H1 (cell line): Measurements from ENCODE around the gene CD96. TPM values are rescaled to one million over a fixed set of nuclear protein-coding genes. Genes with fewer than 3 reads are reported as not detected.
"Not testable (repeated sequence)": the region's sequence is repeated elsewhere in the genome, so short reads cannot be mapped to it uniquely, and the experiment has no call there.

Source experiments
- CTCF ChIA-PET: fragments of 300-600 bp; sonication (Branson Sonifier 250); formaldehyde crosslinking; loops from one replicate; lab custom pipeline; 2021; ENCODE audit not compliant: partially characterized antibody; lab: Charles Lee
- POLR2A ChIA-PET: fragments of 300-600 bp; sonication (Branson Sonifier 250); formaldehyde crosslinking; loops from one replicate; lab custom pipeline; 2021; ENCODE audit warnings: inconsistent platforms; ENCODE audit not compliant: partially characterized antibody; lab: Charles Lee
- DNase-seq, 2 experiments: peaks; one replicate each; pipeline versions ENCODE4 v3.0.0 to v3.0.0-alpha.2; 2010 to 2022; ENCODE audit warnings: low spot score in 2 of 2, low read depth in 1 of 2, mixed read lengths in 1 of 2
- FAIRE-seq: peaks from 2 replicates; lab custom pipeline; 2011; peaks lifted over from hg19 to GRCh38; lab: Jason Lieb, UNC
- H2AFZ ChIP-seq: 2 replicates; pipeline ENCODE4 v1.8.1; 2012; ENCODE audit warnings: low read length, inconsistent platforms
- H2AK5ac ChIP-seq: 2 replicates; pipeline ENCODE4 v1.6.1; 2013; ENCODE audit warnings: low read depth, low read length
- H2BK120ac ChIP-seq: replicated peaks from 2 replicates; pipeline ENCODE3; 2013; ENCODE audit warnings: low read depth, low read length, inconsistent platforms
- H2BK12ac ChIP-seq: 2 replicates; pipeline ENCODE4 v1.6.1; 2013; ENCODE audit warnings: low read depth, low read length
- H2BK15ac ChIP-seq: 2 replicates; pipeline ENCODE4 v1.6.1; 2013; ENCODE audit warnings: low read length
- H2BK20ac ChIP-seq: 2 replicates; pipeline ENCODE4 v1.6.1; 2013; ENCODE audit warnings: low read length
- H2BK5ac ChIP-seq: 2 replicates; pipeline ENCODE4 v1.6.1; 2013; ENCODE audit warnings: low read depth, low read length
- H3K14ac ChIP-seq: 2 replicates; pipeline ENCODE4 v1.6.1; 2013; ENCODE audit warnings: inconsistent platforms; ENCODE audit not compliant: insufficient read length
- H3K18ac ChIP-seq: 2 replicates; pipeline ENCODE4 v1.6.1; 2013; ENCODE audit warnings: low read length; ENCODE audit errors: extremely low read depth
- H3K23ac ChIP-seq: 2 replicates; pipeline ENCODE4 v1.6.1; 2013; ENCODE audit warnings: inconsistent platforms; ENCODE audit not compliant: insufficient read length
- H3K23me2 ChIP-seq: 2 replicates; pipeline ENCODE4 v1.6.1; 2013; ENCODE audit warnings: low read depth, low read length
- H3K27ac ChIP-seq: 2 replicates; pipeline ENCODE4 v1.6.1; 2011; ENCODE audit warnings: low read depth, low read length, inconsistent platforms
- H3K27me3 ChIP-seq, 4 experiments: replicated peaks in 1 of 4; 1 replicate in 1 of 4; 2 replicates in 3 of 4; pipeline versions ENCODE4 v1.6.1 to v1.8.1; 2011 to 2013; ENCODE audit warnings: low read length in 3 of 4, mild to moderate bottlenecking in 3 of 4, inconsistent platforms in 2 of 4, mixed read lengths in 2 of 4, moderate library complexity in 1 of 4; ENCODE audit not compliant: control insufficient read depth in 3 of 4, insufficient read depth in 3 of 4; ENCODE audit errors: extremely low read depth in 1 of 4
- H3K36me3 ChIP-seq, 4 experiments: 2 replicates each; pipeline versions ENCODE4 v1.6.1 to v1.8.1; 2011 to 2013; ENCODE audit warnings: mild to moderate bottlenecking in 4 of 4, low read length in 3 of 4, moderate library complexity in 2 of 4, control low read depth in 1 of 4, inconsistent platforms in 1 of 4; ENCODE audit not compliant: insufficient read depth in 4 of 4, control insufficient read depth in 2 of 4
- H3K4ac ChIP-seq: replicated peaks from 2 replicates; pipeline ENCODE3; 2013; ENCODE audit warnings: low read length, low read depth, mixed read lengths, inconsistent platforms; ENCODE audit not compliant: insufficient read length
- H3K4me1 ChIP-seq, 4 experiments: replicated peaks in 1 of 4; 1 replicate in 1 of 4; 2 replicates in 3 of 4; pipeline versions ENCODE4 v1.6.1 to v1.8.1; 2011 to 2013; ENCODE audit warnings: low read length in 3 of 4, inconsistent platforms in 2 of 4, mixed read lengths in 1 of 4; ENCODE audit not compliant: insufficient read depth in 4 of 4, control insufficient read depth in 3 of 4
- H3K4me2 ChIP-seq, 2 experiments: 2 replicates each; pipeline versions ENCODE4 v1.6.1 to v1.8.1; 2011 to 2013; ENCODE audit warnings: low read depth in 2 of 2, low read length in 2 of 2, control low read depth in 1 of 2, inconsistent platforms in 1 of 2, mild to moderate bottlenecking in 1 of 2; ENCODE audit not compliant: insufficient read depth in 1 of 2
- H3K4me3 ChIP-seq, 4 experiments: fragments of 200-600, 300-600 bp in 1 of 4; sonication (generic), shearing (Covaris generic), sonication (Bioruptor Twin) in 1 of 4; 2 replicates each; pipeline versions ENCODE4 v1.5.1 to v1.8.1; 2011 to 2016; ENCODE audit warnings: low read length in 4 of 4, low read depth in 3 of 4, control low read depth in 2 of 4, inconsistent platforms in 2 of 4, mild to moderate bottlenecking in 2 of 4, mixed read lengths in 1 of 4, moderate library complexity in 1 of 4; ENCODE audit not compliant: insufficient read depth in 2 of 4; ENCODE audit errors: extremely low read depth in 1 of 4
- H3K56ac ChIP-seq: replicated peaks from 2 replicates; pipeline ENCODE3; 2013; ENCODE audit warnings: low read depth, mild to moderate bottlenecking, mixed read lengths, low read length, inconsistent platforms; ENCODE audit not compliant: insufficient read length
- H3K79me1 ChIP-seq: 2 replicates; pipeline ENCODE4 v1.6.1; 2013; ENCODE audit warnings: low read depth, low read length, control low read depth
- H3K79me2 ChIP-seq, 2 experiments: 2 replicates each; pipeline versions ENCODE4 v1.6.1 to v1.8.1; 2012 to 2013; ENCODE audit warnings: low read length in 2 of 2, mild to moderate bottlenecking in 2 of 2, inconsistent platforms in 1 of 2; ENCODE audit not compliant: insufficient read depth in 2 of 2, control insufficient read depth in 1 of 2
- H3K9ac ChIP-seq, 4 experiments: replicated peaks in 1 of 4; 1 replicate in 1 of 4; 2 replicates in 3 of 4; pipeline versions ENCODE4 v1.6.1 to v1.8.1; 2011 to 2013; ENCODE audit warnings: low read depth in 3 of 4, low read length in 3 of 4, control low read depth in 2 of 4, mild to moderate bottlenecking in 2 of 4, moderate library complexity in 2 of 4, inconsistent platforms in 1 of 4; ENCODE audit errors: extremely low read depth in 1 of 4
- H3K9me3 ChIP-seq, 2 experiments: 2 replicates each; pipeline versions ENCODE4 v1.6.1 to v1.8.1; 2012 to 2013; ENCODE audit warnings: mild to moderate bottlenecking in 2 of 2, moderate library complexity in 2 of 2, control low read depth in 1 of 2, inconsistent platforms in 1 of 2, low read depth in 1 of 2, low read length in 1 of 2, mixed read lengths in 1 of 2; ENCODE audit not compliant: insufficient read depth in 2 of 2
- H4K20me1 ChIP-seq, 2 experiments: replicated peaks in 1 of 2; 2 replicates each; pipeline versions ENCODE3 to v1.8.1; 2011 to 2013; ENCODE audit warnings: inconsistent platforms in 2 of 2, low read length in 2 of 2, mild to moderate bottlenecking in 1 of 2; ENCODE audit not compliant: insufficient read depth in 2 of 2, control insufficient read depth in 1 of 2
- H4K5ac ChIP-seq: 2 replicates; pipeline ENCODE4 v1.6.1; 2013; ENCODE audit warnings: low read length, low read depth, mixed read lengths, inconsistent platforms; ENCODE audit not compliant: insufficient read length
- H4K8ac ChIP-seq: 2 replicates; pipeline ENCODE4 v1.8.0; 2013; ENCODE audit warnings: mild to moderate bottlenecking, moderate library complexity, low read length, inconsistent platforms; ENCODE audit not compliant: insufficient read depth; ENCODE audit errors: extremely low read depth
- H4K91ac ChIP-seq: replicated peaks from 2 replicates; pipeline ENCODE3; 2013; ENCODE audit warnings: low read length, mixed read lengths, inconsistent platforms; ENCODE audit not compliant: insufficient read length
- WGBS, 2 experiments: shearing (Covaris generic) in 1 of 2; methylation state at CpG; one replicate each; pipeline versions ENCODE4 v1.1.6 to v1.1.7; 2013 to 2015; ENCODE audit warnings: low lambda C conversion rate in 2 of 2, mixed read lengths in 2 of 2, inconsistent platforms in 1 of 2, low coverage in 1 of 2, missing lambda C conversion rate in 1 of 2; ENCODE audit not compliant: insufficient replicate concordance in 2 of 2, insufficient coverage in 1 of 2, insufficient read length in 1 of 2; ENCODE audit errors: extremely low coverage in 1 of 2, missing lambda C conversion rate in 1 of 2; 5-methylcytosine and 5-hydroxymethylcytosine counted together
- polyA plus RNA-seq, 7 experiments: library from polyadenylated mRNA; depleted of rRNA in 3 of 7; stranded (reverse) in 5 of 7; unstranded in 2 of 7; fragments of >200 nt in 5 of 7; fragments of 200-250 nt in 2 of 7; gene quantifications; 1 replicate in 5 of 7; 2 replicates in 1 of 7; 4 replicates in 1 of 7; pipeline versions ENCODE4 v1.2.1 to v1.2.3, GENCODE V29; 2011 to 2013; ENCODE audit warnings: missing spikeins in 2 of 7, mixed read lengths in 2 of 7
- total RNA-seq: library from RNA; stranded (reverse); fragmentation: NEBNext Ultra II Directional; extraction: Animal tissue kit (Norgen Biotek cat#: 25700); gene quantifications from 2 replicates; pipeline ENCODE4 v1.2.1, GENCODE V29; 2021

Gene CD96
- total and polyA plus RNA-seq, 2 of the 8 experiments (the other 6 are each of a cell fraction or from before 2014, with no cell fraction given): not detected

- H3K27me3 ChIP-seq, H3K27ac ChIP-seq, H3K79me2 ChIP-seq, H3K36me3 ChIP-seq, H2BK12ac ChIP-seq, H3K79me1 ChIP-seq, H3K56ac ChIP-seq, H2BK20ac ChIP-seq, H3K4me2 ChIP-seq, H2AFZ ChIP-seq, FAIRE-seq, H2BK15ac ChIP-seq, H3K14ac ChIP-seq, H4K91ac ChIP-seq, H2BK120ac ChIP-seq, H3K23ac ChIP-seq, H3K18ac ChIP-seq, H3K9me3 ChIP-seq, H3K4me1 ChIP-seq, DNase-seq, H3K4me3 ChIP-seq, H4K5ac ChIP-seq, H2BK5ac ChIP-seq, H3K4ac ChIP-seq, H4K20me1 ChIP-seq, H4K8ac ChIP-seq, H3K23me2 ChIP-seq, POLR2A ChIA-PET, H2AK5ac ChIP-seq, H3K9ac ChIP-seq, CTCF ChIA-PET: not testable (repeated sequence)
- 91% methylated on average over 15 of the region's 25 CpGs; no CpG with 5 or more reads in 1 of the 2 experiments for WGBS, 2 experiments
Observed at GRCh38 chr3:111561902-111562301, 19.9 kb downstream of the CD96 start.
